GM18909 (cell line): ENCODE results near the gene ADRA2B.

Experiments used
- ATAC-seq: cut with Tn5 transposase; IDR thresholded peaks from one replicate; pipeline ENCODE4 v1.9.1; 2021; ENCODE audit warnings: mild to moderate bottlenecking; ENCODE audit not compliant: unreplicated experiment, poor library complexity

The ADRA2B gene

DNA sequence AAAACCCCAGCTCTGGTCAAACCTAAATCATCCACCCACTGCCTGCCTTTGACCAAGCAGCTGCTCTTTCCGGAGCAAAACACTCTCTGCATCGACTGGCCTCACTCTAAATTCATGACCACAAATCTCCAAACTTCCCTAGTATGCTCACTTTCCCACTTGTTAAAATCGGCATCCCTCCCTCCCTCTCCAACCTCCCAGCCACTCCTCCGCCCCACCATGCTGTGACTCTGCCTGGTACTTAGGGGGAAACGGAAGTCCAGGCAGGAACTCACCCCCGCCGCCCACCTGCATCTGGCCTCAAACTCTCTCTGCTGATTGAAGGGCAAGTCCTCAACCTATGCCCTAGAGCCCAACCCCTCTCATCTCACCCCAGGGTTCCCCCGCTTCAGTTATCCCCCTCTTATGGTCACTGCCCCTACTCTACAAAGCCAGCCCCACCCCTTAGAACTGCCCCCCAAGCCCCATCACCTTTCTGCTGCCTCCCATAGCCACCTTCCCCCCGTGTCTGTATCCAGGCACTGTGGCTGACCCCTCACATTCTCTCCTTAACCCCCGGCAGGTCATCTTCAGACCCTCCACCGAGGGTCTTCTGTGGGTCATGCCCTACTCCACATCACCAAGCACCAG lies 3.8 kb upstream of the ADRA2B start:
- ATAC-seq = no peak

DNA sequence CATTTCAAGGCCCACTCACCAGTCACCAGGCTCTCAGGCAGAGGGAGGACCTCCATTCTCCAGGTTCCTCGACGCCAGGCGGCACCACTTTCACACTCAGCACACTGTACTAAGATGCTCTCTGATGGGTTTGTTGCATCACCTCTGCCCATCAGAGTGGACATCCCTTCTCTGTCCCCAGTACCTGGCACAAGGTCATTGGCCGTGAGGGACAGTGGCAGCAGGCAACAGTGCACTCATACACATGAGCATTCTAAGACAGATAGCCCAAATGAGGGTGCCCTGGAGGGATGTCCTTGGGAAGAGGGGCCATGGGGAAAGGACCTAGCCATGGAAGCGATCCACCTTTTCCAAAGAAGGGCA lies 3.0 kb upstream of the ADRA2B start:
- ATAC-seq = no peak

DNA sequence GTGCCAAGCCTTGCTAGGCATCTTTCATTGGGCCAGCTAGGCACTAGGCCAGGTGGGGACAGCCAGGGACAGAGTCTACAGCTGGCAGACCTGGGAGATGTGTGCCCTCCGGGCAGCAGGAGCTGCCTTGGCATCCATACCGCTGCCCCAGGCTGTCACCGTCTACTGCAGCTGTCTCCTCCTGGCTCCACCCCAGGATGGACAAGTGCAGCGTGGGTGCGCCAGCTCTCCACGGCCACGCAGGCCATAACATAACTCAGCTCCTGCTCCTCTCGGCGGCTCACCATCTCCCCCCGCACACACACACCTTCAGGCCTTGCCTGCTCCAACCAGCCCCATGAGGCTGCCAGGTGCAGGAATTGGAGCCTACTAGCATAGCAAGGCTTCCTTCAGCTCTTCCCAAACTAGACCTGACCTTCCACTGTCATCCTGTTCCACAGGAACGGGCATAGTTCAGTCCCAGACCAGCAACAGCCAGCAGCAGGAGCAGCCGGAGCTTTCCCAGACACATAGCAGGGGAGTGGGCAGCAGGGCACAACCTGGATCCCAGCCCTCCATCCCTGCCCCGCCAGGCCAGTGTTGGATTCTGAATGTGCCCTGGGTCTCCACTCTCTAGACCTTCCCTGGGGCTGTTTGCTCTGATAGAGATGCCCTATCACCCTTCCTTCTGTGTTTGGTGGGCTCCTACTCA lies 2.5 kb upstream of the ADRA2B start:
- no peak for ATAC-seq

DNA sequence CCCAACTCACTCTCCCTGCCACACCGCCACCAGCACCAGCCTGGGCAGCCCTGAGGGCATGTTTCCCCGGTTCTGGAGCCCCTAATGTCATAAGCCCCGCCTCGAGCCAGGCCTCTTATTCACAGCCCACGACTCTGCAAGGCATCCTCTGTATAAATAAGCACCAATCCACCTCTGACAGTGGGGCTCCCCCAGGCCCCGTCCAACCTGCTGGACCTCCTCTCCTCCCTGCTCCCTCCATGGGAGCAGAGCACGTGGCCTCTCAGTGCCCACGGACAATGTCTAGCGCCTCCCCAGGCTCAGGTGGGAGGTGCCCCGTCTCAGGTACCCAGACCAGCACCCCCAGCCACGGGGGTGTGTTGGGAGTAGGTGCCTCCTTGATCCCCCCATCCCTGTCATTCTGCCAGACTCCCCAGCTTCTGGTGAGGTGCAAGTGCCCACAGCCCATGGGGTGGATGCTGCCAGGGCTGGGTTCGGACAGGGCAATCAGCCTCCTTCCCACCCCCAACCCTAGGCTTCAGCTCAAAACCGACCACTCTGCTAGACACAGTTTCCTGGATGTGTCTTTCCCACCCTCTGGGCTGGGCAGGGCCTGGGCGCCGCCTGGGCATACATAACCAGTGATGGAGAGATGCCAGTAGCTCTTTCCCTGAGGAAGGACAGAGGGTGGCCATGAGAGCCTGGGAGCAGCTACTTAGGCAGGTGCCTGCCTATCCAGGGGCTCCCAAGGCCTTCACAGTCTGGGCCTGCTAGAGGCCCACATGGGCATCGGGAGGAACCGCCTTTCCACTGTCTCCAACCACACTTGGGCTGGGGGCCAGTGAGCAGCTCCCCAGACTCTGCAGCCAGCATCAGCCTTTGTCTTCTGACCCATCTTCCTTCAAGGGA lies 1.6 kb upstream of the ADRA2B start:
- no peak for ATAC-seq

DNA sequence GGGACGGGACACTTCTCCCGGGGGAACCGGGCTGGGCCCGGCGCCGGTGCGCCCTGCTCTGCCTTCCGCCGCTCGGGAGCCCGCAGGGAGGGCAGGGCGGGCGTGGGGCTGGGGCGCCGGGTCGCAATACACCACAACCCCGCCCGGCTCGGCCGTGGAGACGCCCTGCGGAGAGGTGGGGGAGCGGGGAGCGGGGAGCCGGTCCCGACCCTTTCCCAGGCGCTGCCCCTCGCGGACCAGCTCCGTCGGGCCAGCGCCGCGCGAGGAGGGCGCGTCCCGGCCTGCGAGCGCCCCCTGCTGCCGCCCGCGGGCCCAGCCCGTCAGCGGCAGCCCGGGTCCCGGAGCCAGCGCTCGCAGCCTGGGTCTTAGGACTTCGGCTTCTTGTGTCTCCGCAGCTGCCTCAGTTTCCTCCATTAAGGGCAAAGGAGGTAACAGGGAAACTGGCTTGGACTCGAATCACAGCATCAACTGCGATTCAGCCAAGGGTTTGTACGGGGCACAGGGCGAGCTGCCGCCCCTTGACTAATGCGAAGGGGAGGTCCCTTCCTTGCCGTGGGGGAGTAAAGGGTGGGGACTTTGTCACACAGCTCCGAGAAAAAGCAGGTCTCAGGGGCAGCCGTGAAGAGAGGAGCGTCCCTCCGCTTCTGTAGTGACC lies 635 bp upstream of the ADRA2B start:
- peak; percentile 78 for ATAC-seq

GRCh38 chr2:96115631-96116423 lies 544 bp downstream of the ADRA2B start:
- no peak for ATAC-seq

DNA sequence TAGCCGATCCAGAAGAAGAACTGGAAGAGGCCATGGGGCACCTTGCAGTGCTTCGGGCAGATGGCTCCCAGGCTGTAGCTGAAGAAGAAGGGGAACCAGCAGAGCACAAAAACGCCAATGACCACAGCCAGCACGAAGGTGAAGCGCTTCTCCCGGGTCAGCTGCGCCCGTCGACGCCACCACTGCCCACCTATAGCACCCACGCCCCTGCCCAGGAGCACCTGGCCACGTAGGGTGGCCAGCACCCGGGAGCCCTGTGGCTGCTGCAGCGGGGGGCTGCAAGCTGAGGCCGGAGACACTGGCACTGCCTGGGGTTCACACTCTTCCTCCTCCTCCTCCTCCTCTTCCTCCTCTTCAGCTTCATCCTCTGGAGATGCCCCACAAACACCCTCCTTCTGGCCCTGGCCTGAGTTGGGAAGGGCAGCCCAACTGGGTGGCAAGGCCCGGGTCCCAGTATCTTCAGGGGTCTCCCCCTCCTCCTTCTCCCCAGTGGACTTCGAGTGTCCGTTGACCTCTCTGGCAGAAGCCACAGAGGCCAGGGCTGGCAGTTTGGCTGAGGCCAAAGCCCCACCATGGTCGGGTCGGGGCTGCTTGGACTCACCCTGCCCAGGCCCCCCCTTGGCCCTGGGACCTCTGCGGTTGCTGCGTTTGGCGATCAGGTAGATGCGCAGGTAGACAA lies 1.3 kb downstream of the ADRA2B start:
- ATAC-seq = no peak

DNA sequence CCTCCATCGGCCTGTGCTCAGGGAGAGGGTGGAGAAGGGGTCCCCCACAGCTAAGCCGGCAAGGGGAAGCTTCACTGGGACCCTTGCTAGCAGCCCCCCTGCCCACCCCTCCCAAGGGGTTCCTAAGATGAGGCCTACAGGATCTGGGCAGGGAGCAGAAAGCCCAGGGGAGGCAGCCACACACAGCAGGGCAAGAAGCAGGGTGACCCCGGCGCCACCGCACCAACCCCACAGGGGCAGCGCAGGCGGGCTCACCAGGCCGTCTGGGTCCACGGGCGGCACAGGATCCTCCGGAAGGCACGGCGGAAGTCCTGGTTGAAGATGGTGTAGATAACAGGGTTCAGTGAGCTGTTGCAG lies 1.8 kb downstream of the ADRA2B start:
- no peak for ATAC-seq

DNA sequence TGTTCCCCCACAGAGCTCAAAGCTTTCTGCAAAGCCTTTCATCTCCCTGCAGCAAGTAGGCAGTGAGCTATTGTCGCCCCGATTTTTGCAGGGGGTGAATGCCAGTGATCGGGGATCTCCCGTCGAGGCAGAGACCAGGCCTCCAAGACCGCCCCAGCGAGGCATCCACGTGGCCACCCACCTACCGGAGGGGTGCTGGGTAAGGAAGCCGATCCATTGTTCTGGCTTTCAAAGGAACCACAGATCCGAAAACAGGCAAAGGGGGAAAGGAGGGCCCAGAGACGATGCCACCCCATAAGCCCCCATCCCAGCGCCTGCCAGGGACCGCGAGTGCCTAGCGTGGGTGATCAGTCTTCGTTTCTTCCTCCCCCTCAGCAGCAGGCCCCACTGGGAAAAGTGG lies 2.4 kb downstream of the ADRA2B start:
- no peak for ATAC-seq

- no peak for ATAC-seq
These were observed 3.0 kb downstream of the ADRA2B start for GRCh38 chr2:96113367-96113677.

DNA sequence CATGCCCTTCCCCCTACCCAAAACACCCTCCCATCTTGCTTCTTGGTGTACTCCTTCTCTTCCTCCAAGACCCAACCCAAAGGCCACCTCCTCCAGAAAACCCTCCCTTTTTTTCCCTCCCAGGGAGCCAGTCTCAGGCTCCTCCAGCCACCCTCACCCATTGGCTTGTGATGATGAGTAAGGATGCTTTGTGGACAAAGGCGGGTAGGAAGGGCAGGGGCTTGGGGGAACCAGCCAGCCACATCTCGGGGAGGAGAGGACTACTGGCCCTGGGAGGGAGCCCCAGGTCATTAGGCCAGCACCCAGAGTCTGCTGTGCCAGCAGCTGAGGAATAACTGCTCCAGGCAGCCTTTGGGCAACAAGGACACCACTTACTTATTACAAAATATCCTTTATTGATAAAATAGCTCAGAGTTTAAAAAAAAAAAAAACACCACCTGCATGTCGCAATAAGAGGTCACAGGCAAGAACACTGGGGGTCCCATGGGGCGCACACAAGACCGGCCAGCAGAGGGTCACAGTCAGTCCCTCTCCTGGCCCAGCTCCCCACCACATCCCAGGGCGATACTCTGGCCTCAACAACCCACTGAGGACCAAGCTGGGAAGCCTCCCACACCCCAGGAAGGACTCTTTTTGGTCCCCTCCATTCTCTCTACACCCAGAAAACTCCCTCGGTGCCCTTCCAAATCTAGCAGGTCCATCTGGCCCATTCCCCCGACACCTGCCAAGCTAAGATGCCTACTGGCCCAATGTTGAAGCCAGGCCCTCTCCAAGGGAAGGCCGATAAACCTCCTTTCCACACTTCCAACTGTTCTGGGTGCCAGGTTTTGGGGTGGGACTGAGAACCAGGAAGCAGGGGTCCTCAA lies 3.6 kb downstream of the ADRA2B start:
- no peak for ATAC-seq

DNA sequence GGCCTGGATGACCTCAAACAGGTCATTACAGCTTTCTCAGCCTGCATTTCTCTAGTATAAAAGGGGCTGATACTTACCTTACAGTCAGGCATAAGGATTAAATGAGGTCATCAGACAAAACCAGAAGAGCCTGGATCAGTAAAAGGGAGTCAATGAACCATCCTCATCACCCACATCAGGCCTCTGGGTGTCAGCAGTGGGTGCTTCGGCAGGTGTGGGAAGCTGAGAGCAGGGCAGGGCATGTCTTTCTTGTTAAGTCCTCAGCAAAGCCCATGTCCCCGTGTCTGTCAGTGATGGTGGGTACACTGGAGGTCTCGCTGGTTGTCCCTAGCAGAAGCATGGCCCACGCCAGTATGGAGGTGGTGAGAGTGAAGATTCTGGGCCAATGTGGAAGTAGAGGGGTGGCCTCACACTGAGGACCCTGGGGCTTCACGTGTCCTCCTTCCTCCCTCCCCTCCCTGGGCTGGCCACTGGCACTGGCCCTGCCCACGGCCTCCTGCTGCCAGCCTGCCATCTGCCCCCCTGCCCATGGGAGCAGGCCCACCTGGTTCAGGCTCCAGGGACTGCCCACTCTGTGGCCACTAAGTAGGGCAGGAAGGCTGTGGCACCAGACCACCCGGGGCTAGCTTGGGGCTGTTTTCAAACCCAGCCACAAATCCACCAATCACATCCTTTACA lies 4.4 kb downstream of the ADRA2B start:
- ATAC-seq = no peak

GRCh38 chr2:96111257-96111640 lies 5.1 kb downstream of the ADRA2B start:
- no peak for ATAC-seq

DNA sequence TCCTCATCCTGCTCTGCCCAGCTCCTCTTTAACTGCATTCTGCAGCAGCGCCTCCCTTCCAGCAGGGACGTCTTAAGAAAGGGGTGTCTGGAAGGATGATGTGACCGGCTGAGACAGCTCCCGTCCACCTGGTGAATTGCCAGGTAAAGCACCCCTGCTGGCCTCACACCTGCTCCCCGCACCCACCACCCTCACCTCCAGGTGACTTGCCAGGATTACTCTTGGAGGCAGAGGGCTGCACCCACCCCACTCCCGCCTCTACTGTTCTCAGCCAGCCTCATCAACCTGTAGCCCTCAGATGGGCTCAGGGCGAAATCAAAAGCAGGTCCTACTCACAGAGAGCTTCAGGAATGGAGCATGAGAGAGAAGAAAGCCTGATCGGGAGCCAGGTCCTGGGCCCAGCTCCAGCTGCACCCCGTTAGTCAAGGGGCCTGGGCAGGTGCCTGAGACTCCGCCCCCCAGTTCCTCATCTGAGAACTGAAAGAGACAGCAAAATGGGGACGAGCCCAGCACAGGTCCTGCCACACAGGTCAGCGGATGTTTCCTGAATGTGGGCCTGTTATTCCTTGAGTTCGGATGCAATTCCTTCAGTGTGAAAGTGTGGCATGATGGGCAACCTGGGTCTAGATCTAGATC lies 5.6 kb downstream of the ADRA2B start:
- no peak for ATAC-seq

- ATAC-seq = no peak
These were observed 6.3 kb downstream of the ADRA2B start for GRCh38 chr2:96109931-96110511.

DNA sequence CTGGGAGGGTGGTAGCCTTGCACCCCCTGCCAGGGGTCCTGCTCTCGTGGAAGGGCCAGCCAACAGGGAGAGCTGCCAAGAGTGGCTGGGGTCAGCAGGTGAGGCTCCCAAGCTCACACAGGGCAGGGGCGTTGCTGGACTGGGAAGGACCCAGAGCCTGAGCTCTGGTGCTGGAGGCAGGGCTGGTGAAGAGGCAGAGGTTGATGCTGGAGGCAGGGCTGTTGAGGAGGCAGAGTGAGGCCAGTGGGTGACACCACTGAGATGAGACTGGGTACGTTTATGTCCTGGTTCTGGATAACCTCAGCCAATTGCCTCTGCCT lies 7.0 kb downstream of the ADRA2B start:
- no peak for ATAC-seq

GRCh38 chr2:96108541-96109360 lies 7.6 kb downstream of the ADRA2B start:
- no peak for ATAC-seq
